Epidermal melanocyte (primary cell): ENCODE data around the gene ECSCR.
"Not testable (repeated sequence)": the region's sequence is repeated elsewhere in the genome, so short reads cannot be mapped to it uniquely, and the experiment has no call there.

Experiments
- DNase-seq: peaks from one replicate; pipeline ENCODE4 v3.0.0; 2011; ENCODE audit warnings: low spot score; ENCODE audit not compliant: insufficient read length

Gene ECSCR

GRCh38 chr5:139462586-139463276, at the start of gene ECSCR:
Gene ECSCR, minus strand, starts transcription at chr5:139462743. Its CDS starts 73 bp downstream, at chr5:139462670.
- no peak for DNase-seq

GRCh38 chr5:139504722-139505121, 42.2 kb upstream of the ECSCR start:
- not testable (repeated sequence) for DNase-seq

DNA sequence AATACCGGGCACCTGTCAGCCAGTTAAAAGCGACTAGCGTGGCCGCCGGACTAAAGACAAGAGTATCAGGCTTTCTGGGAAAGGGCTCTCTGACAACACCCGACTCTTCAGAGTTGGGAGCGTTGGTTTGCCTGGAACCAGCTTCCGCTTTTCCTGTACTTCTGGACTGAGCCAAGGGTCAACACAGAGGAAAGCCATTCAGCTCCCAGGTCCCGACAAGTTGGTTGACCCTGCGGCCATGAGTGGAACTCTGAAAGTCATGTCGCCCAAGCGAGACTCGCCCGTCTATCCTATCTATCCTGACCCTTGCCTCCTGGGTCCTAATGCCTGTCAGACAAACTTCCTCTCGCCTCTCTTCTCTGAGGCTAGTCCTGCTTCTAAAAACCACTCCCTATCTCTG, 41.3 kb upstream of the ECSCR start:
- not testable (repeated sequence) for DNase-seq

GRCh38 chr5:139503036-139503817, 40.7 kb upstream of the ECSCR start:
- DNase-seq = not testable (repeated sequence)

DNA sequence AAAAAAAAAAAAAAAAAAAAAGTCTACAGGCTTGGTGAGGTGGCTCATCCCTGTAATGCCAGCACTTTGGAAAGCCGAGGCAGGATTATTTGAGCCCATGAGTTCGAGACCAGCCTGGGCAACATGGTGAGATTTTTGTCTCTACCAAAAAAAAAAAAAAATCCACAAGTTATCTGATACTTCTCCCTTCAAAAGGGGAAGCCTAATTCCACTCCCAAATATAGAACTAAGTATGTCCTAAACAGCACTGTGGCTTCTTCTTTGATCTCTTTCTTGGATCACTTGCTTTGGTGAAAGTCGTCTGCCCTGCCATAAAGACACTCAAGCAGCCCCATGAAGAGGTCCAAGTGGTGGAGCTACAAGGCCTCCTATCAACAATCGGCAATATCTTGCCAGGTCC, 38.8 kb upstream of the ECSCR start:
- DNase-seq = no peak

DNA sequence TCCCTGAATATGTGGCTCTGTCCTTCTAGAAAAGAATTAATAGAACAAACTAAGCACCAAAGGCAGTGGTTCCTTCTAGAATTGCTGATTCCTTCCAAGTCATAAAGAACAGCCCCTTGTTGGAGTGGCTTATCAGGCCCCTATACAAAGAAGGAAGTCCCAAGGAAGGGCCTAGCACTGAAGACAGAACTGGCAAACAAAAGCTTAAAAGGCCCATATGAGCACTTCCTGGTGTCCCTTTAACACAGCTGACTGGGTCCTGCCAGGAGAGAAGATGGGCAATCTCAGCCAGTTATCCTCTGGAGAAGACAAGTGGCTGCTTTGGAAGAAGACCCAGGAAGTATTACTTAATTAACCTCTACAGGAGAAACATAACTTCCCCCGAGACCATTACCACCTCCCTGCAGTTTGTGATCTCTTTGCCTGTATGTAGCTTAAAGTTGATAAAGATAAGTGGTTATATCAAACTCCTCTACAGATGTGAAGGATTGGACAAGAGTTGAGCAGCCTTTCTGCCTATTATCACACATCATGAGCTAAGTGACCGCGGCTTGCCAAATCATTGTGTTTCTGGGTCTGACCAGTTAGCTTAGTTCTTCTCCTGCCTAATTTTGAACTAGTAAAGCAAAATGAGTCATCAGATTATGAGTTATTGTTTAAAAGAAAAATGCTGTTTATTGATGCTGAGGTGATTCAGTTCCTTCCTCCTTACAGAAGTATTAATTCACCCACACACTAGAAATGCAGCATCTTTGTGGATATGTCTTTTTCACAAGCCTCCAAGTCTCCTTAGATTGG, 33.3 kb upstream of the ECSCR start:
- DNase-seq = no peak

- no peak for DNase-seq
Measured at GRCh38 chr5:139494832-139495231, 32.3 kb upstream of the ECSCR start.

GRCh38 chr5:139494256-139494655, 31.7 kb upstream of the ECSCR start:
- no peak for DNase-seq

DNA sequence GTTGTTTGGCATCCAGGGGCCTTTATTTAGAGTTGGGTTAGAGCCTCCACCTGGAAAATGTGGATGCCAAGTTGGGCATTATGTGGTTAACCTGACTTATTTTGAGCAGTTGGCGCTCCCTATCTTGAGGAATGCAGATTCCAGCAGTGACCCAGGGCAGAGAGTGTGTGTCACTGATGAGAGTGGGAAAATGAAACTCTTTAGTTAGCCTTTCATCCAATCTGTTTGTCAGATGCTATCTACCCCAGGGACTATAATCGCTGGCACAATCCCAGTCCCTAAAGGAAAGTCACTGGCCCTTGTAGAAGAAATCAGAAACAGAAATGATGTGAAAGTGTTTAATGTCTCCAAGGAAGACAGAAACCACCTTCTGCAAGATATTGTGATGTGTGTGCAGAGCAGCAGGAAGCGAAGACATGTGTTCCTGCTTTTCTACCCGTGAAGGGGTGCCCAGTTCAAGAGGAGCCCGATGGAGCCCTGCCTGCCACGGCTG, 30.2 kb upstream of the ECSCR start:
- DNase-seq = no peak

GRCh38 chr5:139488260-139488659, 25.7 kb upstream of the ECSCR start:
- DNase-seq = no peak

DNA sequence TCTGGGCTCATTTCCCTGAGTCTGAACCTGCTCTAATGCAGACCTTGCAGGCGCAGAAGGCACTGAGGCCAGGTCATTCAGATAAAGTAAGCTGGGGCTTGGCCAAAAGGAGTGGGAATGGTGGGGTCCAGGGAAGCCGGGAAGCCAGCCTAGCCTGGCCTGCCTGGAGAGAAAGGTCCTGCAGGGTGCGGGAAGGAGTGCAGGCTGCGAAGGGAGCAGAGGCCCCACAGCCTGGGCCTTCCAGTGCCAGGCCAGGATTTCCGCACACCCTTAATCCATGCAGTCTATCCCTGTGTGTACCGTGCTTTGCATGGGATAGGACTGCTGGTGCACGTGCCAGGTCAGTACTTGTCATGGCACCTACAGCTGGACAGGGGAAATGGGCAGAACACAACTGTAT, 23.7 kb upstream of the ECSCR start:
- no peak for DNase-seq

GRCh38 chr5:139482890-139483208, 20.3 kb upstream of the ECSCR start:
- DNase-seq = not testable (repeated sequence)

DNA sequence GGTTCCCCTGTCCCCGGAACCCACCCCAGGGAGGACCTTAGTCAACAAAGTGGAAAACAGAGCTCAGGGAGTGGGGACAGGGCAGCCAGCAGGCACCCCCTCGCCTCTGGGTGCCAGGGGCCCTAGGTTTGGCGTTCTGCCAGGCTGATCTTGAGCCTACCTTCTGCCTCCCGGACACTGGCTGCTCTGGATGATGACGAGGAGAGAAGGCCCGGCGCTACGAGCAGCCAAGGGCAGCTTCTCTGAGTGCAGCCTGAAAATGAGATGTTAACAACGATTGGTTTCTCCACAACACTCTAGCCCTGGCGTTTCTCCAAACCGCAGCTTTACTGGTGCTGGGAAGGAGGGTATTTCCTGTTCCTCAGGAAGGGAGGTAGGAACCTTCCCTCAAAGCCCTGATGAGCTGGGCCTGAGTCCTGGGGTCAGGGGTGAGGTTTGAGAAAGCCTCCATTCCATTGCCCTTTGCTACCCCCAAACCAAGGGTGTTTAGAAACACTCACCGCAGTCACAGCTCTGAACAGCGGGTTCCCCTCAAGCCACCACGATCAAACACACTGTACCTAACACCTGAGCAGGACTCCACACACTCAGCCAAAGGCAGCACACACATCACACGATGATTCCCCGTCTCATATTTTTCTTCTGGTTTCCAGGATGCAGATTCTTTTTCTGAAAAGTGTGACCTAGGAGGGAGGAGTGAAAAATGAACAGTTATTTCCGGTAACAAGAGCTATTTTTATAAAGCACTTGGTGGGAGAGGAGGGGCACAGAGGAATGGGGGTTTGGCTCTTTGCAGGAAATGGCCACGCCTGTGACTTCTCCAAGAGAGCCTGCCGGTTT, 19.7 kb upstream of the ECSCR start, which contains the start of gene STING1:
TSS of gene STING1 (minus strand) at position 709 of the 840 bp plus-strand sequence. CDS start 1,054 bp downstream, outside the sequence.
- DNase-seq = peak; percentile 84

GRCh38 chr5:139481580-139482049, 19.1 kb upstream of the ECSCR start:
- DNase-seq = no peak

DNA sequence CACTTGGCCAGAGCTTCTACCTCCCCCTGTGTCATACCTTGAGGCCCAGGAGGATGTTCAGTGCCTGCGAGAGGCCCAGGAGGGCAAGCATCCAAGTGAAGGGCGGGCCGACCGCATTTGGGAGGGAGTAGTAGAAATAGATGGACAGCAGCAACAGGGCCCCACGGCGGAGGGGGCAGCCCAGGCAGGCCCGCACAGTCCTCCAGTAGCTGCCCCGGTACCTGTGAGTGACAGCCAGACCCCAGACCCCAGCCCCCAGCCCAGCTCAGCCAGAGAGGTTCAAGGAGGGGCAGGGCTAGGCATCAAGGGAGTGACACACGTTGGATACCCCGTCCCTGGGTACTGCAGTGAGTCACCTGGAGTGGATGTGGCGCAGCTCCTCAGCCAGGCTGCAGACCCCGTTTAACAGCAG, 18.6 kb upstream of the ECSCR start:
- no peak for DNase-seq

DNA sequence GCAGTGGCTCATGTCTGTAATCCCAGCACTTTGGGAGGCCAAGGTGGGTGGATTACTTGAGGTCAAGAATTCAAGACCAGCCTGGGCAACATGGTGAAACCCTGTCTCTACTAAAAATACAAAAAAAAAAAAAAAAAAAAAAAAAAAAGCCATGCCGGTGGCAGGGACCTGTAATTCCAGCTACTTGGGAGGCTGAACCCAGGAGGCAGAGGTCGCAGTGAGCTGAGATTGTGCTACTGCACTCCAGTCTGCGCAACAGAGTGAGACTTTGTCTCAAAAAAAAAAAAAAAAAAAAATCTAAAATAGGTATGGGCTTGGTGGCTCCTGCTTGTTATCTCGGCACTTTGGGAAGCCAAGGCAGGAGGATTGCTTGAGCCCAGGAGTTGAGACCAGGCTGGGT, 17.2 kb upstream of the ECSCR start:
- not testable (repeated sequence) for DNase-seq

DNA sequence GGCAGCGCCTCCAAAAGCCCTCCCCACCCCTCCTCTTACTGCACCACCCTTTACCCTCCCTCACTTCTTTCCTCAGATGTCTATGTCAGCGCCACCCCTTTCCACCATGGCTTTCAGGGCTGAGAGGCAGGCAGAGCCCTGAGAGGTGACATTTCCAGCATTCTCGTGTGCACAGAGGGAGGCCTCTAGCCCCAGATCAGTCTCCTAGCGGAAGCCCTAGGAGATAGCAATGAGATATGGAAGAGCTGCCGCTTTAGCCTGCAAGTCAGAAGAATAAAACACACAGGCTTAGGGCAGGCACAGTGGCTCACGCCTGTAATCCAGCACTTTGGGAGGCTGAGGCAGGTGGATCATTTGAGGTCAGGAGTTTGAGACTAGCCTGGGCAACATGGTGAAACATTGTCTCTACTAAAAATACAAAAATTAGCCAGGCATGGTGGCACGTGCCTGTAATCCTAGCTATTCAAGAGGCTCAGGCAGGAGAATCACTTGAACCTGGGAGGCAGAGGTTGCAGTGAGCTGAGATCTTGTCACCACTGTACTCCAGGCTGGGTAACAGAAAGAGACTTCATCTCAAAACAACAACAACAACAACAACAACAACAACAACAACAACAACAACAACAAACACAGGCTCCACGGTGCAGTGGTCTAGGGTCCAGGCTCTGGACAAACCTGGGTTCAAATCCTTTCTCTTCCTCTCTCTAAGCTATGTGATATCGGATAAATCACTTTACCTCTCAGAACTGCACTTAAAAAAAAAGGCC, 16.3 kb upstream of the ECSCR start:
- DNase-seq = not testable (repeated sequence)

GRCh38 chr5:139475865-139476617, 13.5 kb upstream of the ECSCR start:
- no peak for DNase-seq
